ENCODE measurements around the gene ASPHD1.
"Not testable (repeated sequence)": the region's sequence is repeated elsewhere in the genome, so short reads cannot be mapped to it uniquely, and the experiment has no call there.

Gene ASPHD1

DNA sequence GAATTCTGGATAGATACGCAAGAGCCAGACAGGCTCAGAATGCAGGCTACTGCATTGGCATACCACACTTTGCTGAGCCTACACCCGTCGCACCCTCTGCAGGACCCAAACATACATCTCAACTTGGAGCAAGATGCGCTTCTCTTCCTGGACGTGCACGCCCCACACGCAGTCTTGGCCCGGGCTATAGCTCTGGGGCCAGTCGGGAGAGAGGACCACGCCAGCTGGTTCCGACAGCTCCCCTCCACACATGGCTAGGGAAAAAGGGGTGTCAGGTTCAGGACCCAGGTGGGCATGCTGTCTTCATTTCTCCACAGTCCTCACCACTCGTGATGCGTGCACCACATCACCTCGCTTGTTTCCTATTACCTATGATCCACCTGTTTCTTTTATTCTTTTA is 22.1 kb upstream of the ASPHD1 start:
- DNase-seq, result no peak

DNA sequence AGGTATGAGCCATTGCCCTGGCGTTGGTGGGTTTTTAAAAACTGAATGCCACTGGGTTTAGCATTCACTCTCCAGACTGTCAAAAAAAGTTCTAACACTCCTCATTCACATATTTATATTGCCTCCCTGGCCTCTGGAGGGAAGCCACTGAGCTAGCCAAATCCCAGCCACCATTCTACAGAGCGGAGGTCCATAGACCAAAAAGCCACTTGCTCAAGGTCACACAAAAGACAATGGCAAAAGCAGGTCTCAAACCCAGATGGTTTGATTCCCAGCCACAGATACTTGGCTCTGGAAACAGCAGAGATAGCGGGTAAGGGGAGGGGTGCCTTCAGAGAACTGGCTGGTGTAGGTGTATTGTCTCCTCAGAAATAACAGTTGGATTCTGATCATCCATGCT is 19.2 kb upstream of the ASPHD1 start:
- DNase-seq, result no peak

DNA sequence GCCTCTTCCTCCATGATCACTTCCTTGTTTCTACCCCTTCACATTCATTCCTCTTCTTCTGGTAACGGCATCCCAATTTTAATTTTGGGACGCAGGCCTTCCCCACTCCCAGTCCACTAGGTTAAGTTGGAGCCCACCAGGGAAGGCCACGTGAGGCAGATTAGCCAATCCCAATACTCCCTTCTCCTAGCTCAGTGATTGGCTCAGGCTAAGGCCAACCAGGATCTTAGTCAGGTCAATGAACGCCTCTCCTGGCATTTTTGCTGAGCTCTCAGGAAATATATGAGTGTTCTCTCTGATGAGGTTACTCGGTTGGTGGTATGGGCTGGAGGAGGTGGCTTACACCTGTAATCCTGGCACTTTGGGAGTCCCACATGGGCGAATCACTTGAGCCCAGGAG is 16.3 kb upstream of the ASPHD1 start:
- no peak for DNase-seq

DNA sequence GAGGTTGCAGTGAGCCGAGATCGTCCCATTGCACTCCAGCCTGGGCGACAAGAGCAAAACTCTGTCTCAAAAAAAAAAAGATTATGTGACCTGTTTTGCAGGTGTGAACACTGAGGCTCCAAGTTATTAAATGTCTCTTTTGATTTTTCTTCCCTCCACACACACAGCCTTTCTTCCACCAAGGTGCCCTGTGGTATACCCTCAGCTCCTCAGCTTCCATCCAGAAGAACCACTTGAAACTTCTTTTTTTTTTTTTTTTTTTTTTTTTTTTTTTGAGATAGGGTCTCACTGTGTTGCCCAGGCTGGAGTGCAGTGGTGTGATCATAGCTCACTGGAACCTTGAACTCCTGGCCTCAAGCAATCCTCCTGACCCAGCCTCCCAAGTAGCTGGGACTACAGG is 10.9 kb upstream of the ASPHD1 start:
- not testable (repeated sequence) for DNase-seq

DNA sequence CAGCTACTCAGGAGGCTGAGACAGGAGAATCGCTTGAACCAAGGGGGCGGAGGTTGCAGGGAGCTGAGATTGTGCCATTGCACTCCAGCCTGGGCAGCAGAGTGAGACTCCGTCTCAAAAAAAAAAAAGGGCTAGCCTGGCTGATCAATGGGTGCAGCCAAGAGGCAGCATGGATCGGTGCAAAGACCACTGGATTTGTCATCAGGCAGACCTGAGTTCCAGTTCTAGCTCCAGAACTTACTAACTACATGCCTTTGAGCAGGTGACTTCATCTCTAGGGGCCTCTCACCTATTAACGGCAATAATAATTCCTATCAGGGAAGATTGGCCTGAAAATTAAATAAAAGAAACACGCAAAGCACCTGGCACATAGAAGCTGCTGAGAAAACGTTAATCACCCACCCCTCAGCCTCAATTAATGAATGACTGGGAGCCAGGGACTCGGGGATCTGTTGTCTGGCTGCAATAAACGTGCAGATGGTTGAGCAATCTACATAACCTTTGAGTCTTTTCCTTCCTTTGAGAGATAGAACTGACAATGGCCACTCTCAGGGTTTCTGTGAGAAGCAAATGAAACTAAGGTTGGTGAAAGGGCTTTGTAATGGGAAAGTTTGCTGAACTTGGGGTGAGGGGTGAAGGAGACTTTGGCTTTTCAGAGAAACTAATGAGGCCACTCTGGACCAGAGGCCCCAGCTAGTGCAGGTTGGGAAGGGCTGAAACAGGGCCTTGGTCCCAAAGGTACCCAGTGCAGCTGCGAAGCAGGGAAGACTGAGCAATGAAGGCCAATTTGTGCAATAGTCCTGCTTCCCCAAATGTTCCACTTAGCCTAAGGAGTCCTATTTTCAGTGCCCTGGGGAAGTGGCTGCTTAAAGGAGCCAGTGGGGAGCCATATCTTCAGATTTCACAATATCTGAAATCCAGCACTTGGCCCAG is 8.5 kb upstream of the ASPHD1 start:
- DNase-seq, result no peak

DNA sequence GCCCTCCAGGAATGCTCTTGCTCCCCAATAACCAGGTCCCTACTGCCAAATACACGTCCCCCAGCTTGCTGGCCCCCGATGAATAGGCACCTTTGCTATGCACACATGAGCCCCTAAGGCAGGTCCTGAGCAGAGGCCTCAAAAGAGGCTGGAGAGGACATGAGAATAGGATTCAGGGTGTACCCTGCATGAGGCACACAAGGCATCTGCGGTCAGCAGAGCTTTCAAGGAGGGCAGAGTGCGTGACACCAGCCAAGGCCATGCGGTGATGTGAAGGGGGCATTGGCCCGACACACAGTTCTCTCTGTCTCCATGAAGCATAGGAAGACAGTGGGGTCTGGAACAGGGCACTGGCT is 7.9 kb upstream of the ASPHD1 start:
- DNase-seq, result no peak

DNA sequence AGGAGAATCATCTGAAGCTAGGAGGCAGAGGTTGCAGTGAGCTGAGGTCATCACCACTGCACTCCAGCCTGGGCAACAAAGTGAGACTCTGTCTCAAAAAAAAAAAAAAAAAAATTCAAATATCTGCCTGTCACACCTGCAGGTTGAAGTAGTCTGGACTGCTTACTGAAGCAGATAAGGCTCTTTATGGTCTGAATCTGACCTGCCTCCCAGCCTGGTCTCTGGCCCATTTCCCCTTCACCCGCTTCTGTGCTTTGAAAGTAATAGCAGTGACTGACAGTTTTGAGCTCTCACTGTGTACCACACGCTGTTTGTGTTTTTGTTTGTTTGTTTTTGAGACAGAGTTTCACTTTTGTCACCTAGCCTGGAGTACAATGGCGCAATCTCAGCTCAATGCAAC is 6.7 kb upstream of the ASPHD1 start:
- DNase-seq, result no peak

DNA sequence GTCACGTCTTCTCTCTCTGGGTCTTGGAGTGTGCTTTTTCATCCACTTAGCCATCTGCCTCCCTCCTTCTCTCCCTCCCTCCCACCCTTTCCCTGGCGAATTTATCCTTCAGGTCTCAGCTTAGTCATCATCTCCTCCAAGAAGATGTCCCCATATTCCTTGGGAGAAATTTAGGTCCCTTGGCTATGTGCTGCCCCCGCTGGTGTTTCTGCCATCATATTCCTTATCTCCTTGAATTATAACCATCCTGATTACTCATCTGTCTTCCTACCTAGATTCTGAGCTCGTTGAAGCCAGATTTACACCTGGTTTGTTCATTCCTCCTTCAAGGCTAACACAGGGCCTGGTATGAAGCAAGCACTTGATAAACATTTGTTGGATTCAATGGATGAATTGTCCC is 5.9 kb upstream of the ASPHD1 start:
- DNase-seq, result no peak

DNA sequence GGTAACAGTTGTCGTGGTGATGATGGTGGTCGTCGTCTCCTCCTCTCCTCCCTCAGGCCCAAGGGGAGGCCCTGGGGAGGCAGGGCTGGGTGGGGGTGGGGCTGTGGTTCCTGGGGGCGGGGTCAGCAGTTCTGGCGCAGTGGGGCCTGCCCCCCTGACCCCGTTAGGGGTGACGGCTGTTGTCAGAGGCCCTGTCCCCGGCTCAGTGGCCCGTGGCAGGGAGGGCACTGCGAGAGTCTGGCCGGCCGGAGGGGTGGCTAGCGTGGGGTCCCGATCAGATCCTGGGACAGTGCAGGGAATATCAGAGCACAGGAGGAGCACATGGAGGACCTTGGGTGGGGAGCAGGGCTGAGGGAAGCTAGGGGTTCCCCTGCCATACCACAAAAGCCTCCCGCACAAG is 3.4 kb upstream of the ASPHD1 start:
- DNase-seq, result no peak

DNA sequence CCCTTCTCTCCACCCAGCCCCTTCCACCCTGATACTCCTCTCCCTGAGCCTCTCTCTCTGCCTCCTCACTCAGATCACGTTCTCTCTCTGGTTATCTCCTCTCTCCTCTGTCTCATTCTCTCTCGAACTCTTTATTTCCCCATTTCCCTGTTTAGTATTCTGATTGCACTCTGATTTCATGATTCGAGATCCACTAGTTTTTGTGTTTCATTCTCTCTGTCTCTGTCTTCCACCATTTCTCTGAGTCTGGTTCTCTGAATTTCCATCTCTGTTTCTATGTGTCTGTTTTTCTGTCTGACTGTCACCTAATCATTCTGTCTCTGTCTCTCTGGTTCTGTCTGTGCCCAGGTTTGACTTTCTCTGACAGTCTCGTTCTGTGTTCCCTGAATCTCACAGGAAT is 3.0 kb upstream of the ASPHD1 start:
- no peak for DNase-seq

DNA sequence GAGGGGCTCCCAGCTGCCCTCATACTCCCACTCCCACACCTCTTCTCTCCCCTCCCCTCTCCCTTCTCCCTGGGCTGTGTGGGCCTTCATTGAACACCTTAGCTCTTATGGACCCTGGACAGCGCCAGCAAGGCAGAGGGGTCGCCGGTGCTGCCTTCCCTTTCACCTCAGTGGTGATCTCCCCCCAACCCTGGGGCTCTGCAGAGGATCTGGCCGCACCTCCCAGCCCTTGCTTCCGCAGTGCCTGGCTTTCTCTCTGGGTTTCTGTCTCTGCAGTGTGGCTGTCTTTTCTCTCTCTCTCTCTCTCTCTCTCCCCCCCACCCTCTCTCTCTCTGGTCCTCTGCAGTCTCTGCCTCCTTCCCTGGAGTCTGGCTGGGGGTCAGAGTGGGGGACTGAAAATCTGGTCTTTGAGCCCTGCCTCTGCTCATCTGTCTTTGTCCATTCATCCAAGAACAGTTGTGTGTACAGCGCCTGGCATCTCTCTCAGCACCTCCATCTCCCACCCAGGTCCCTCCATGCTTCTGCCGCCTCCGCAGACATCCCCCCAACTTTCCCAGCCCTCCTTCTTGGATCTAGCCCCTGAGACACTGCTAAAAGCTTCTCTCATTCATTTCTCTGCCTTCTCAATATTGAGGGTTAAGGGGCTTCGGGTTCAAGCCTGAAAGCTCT is 2.0 kb upstream of the ASPHD1 start:
- no peak for DNase-seq

DNA sequence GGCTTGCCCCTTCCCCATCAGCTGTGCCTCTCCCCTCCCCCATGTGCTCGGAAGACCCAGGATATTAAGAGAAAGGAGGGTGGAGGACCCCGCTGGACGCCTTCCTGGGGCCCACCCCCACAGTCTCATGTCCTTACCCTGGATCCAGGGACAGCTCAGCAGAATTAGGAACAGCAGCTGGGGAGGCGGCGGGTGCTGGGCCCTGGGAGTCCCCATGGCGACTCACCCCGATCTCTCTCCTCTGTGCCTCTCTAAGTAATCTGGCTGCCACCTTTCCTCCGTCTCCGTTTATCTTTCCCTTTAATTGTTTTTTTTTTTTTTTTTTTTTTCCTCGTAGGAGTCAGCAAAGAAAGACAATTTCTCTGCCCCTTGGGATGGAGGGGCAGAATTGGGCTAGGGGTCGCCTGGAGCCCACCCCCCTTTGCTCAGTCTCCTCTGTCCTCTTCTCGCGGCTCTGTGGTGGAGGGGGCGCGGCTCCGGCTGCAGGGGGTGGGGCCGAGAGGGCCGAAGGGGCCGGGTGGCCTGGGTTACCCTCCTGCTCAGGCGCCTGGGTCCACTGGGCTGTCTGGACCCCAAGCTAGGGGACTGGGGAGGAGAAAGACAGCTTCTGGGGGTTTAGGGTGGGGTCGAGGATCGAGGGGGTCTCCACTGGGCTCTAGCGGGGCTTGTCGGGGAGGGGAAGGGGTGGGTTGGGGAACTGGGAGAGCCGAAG is 1.3 kb upstream of the ASPHD1 start:
- DNase-seq, result peak; percentile 86

DNA sequence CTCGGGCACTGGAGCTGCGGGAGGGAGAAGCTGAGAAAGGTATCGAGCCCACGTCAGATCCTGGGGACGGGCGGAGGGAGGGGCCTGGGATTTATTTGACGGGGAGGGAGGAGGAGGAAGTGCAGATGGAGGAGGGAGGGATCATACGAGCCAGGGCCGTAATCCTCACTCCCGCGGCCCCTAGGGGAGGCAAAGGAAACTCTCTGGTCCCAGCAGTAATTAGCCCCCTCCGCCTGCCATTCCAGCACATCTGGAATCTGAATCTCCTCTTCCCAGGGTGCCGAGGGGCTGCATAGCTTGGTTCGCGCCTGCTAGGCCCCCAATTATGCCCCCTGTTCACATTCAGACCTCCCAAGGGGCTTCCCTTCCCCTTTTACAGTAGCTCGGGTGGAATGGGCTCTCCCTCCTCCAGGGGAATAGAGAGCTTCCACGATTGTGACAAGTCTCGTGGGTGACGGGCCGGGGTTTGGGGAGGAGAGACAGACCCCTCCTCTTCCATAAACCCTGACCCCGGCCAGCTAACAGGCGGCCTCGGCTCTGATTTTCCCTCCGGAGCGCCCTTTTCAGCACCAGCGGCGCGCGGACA is 679 bp upstream of the ASPHD1 start, which contains the start of gene SEZ6L2:
Gene SEZ6L2 (minus strand): TSS at position 35 of the 586 bp plus-strand sequence. CDS start 531 bp downstream, outside the sequence.
- DNase-seq, result peak; percentile 98

DNA sequence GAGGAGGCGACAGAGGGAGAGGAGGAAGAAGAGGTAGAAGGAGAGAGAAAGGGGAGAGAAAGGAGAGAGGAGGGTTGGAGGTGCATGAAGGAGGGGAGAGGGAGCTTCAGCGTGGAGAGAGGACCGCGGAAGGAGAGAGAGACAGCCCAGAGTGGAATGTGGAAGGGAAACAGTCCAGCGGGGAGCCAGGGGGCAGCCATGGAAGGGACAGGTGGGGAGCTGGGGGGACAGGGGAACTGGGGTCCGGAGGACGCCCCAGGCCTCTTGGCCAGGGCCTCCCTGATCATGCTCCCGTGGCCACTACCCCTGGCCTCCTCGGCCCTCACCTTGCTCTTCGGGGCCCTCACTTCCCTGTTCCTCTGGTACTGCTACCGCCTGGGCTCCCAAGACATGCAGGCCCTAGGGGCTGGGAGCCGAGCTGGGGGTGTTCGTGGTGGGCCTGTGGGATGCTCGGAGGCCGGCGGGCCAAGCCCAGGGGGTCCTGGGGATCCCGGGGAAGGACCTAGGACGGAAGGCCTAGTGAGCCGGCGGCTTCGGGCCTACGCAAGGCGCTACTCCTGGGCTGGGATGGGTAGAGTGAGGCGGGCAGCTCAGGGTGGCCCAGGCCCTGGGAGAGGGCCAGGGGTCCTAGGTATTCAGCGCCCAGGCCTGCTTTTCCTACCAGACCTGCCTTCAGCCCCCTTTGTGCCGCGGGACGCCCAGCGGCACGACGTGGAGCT is 759 bp downstream of the ASPHD1 start:
- no peak for DNase-seq

DNA sequence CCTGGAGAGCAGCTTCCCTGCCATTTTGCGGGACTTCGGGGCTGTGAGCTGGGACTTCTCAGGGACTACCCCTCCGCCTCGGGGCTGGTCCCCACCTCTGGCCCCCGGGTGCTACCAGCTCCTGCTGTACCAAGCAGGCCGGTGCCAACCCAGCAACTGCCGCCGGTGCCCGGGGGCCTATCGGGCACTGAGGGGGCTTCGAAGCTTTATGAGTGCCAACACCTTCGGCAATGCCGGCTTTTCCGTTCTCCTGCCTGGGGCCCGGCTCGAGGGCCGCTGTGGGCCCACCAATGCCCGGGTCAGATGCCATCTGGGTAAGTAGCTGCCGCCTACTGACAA is 1.3 kb downstream of the ASPHD1 start:
- DNase-seq, result no peak

DNA sequence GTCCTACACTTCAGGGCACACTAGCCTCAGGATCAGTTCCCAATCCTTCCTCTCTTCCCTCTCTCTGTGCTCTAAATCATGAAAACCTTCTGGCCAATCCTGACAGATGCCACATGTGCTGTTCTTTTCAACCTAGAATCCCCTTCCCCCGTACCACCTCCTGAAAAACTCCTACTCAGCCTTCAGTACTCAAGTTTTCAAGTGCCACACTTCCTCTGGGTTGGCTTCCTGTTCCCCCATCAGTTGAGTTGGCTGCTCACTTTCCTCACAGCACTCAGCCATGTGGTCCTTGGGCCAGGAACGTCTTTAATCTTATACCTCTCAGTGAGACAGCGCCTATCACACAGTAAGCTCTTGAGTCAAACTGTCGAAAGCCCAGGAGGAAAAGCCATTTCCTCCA is 3.3 kb downstream of the ASPHD1 start:
- DNase-seq, result no peak

DNA sequence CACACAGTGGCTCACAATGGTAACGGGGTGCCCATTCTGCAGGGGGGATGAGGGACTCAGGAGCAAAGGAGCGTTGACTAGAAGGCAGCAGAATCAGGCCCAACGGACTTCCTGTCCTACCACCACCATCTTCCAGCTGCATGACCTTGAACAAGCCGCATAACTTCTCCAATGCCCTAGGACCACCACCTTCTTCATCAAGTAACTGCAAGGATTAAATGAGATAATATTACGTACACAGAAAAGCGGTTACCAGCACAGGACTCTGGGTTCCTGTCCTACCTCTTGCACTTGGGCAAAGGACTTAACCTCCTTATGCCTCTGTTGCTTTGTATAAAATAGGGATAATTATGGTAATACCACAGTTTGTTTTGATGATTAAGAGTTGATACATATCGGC is 4.7 kb downstream of the ASPHD1 start:
- DNase-seq, result no peak

DNA sequence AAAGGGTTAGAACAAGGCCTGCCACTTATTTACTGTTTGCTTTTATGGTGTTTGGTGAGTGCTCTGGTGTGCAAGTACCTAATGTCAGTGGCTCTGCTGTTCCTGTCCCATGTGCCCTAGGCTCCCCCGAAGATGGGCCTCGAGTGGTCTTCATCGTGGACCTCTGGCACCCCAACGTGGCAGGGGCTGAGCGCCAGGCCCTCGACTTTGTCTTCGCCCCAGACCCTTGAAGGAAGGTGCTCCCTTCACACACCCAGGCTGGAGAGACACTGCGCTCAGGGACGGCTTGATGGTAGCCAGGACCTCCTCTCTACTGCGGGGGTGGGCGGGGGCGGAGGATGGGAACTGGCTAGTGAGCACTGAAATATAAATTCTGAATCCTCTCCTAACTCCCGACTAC is 5.4 kb downstream of the ASPHD1 start:
- DNase-seq, result no peak

DNA sequence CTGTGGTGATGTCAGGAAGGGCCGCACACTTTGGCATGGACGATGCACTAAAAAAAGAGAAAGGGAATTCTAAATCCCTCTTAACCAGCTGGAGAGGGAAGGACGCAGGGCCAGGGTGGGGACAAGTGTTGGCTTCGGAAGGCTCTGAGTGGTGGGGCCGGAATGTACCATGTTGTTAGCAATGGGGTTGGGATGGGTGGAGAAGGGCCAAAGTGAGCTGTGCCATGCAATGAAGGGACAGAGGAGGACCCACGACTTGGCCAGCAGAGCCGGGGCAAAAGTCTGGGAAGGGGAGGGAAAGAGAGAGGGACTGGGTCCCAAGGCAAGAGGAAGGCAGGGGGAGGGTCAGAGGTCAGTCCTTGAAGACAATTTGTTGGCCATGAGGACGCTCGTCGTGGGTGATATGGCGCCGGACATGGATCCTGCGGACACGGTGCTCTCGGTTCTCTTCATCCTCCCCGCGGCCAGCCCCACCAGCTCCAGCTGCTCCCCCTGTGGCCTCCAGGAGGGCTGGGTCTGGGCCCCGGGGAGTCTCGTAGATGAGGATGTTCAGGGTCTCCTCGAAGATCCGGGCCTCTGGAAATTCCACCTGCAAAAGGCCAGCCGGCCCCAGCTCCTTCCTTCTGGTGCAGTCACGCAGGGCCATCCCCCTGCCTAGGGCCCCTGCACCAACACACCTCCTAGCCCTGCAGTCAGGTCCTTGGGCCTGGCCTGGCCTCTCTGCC is 6.4 kb downstream of the ASPHD1 start:
- no peak for DNase-seq

DNA sequence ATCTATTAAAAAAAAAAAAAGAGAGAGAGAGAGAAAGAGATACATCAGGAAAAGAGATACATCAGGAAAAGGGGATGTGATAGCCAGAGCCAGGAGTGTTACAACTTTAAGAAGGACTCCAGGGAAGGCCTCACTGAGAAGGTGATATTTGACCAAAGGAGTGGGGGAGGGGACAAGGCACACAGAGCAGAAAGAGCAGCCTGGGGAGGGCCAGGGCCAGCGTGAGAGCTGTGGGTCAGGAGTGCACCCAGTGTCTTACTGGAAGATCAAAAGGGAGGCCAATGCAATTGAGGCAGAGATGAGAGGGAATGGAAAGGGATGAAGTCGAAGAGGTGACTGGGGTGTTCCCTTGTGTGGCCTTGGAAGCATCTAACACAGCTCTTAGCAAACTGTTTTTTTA is 7.7 kb downstream of the ASPHD1 start:
- DNase-seq, result no peak

DNA sequence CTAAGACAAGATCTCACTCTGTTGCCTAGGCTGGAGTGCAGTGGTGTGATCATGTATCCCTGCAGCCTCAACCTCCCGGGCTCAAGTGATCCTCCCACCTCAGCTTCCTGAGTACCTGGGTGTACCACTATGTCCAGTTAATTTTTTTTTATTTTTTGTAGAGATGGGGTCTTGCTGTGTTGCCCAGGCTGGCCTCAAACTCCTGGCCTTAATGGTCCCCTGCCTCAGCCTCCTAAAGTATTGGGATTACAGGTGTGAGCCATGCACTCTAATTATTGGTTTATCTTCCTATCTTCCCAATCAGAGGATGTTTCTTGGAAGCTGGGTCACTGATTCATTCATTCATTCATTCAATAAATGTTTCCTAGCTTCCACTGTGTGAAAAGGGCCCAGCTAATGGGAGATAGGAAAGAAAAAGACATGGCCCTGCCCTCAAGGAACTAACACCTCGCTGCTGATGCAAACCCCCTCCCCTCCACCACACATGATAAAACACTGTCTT is 8.5 kb downstream of the ASPHD1 start:
- DNase-seq, result no peak

DNA sequence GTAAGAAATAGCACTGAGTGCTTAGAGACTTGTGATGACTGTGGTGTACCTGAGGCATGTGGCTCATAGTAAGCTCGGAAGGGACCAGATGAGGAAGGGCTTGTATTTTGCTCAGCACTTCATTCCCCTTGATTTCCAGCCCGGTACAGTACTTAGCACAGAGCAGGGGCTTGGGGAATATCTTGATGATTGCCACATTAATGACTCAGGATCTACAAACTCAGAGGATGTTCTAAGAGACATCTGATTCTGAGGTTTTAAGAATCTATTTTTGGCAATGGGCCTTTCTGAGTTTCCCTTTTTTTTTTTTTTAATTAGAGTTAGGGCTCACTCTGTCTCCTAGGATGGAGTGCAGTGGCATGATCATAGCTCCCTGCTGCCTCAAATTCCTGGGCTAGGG is 9.1 kb downstream of the ASPHD1 start:
- no peak for DNase-seq

Measured in NCI-H69 (cell line).